Brain microvascular endothelial cell (primary cell): ENCODE measurements around the gene CDH26.

Experiments
- DNase-seq: peaks from one replicate; pipeline ENCODE4 v3.0.0-alpha.2; 2020
- H3K27ac ChIP-seq: fragments of 250-450 bp; sonication (Bioruptor Pico); 2 replicates; pipeline ENCODE4 v1.5.1; 2020; ENCODE audit warnings: mild to moderate bottlenecking, moderate library complexity
- H3K27me3 ChIP-seq: fragments of 250-450 bp; sonication (Bioruptor Pico); replicated peaks from 2 replicates; pipeline ENCODE4 v1.5.1; 2020; ENCODE audit warnings: mild to moderate bottlenecking
- H3K36me3 ChIP-seq: fragments of 250-450 bp; sonication (Bioruptor Pico); replicated peaks from 2 replicates; pipeline ENCODE4 v1.5.1; 2020; ENCODE audit warnings: mild to moderate bottlenecking
- H3K4me3 ChIP-seq: 2 replicates; pipeline ENCODE4 v1.5.1; 2011; ENCODE audit warnings: low read depth, mild to moderate bottlenecking, control low read depth, low read length, moderate library complexity
- in situ Hi-C: cut with HindIII; loops from 2 replicates; pipeline ENCODE4 v1.10.0; 2017; ENCODE audit warnings: low sequenced_read_pairs, low pct_ligation_motif_present
- TF ChIP-seq, protein P1 (sequence below): IDR thresholded peaks from 2 replicates; pipeline ENCODE4 v1.5.1; 2011; ENCODE audit warnings: low read depth, mild to moderate bottlenecking, moderate library complexity, low read length, control low read depth, inconsistent platforms; ENCODE audit errors: missing control alignments

Gene CDH26

DNA sequence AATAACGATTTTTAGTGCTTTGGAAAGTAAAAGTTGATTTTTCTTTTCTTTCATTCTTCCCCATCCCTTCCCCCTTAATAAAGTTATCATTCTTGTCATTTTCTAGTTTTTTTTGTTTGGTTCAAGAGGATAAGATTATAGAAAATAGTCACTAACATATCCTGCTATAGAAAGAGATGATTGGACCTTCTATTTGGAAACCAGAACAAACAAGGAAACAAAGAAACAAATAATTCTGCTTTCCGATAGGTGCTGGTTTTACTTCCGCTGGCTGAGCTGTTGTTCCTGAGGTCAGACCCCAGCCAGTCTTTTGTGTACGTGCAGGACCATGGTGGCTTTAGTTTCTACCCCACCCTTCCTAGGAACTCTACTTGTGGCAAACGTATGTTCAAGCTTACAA is at the start of gene CDH26:
CDH26 (plus strand) TSS at position 301 of the 400 bp plus-strand sequence. CDS start 304 bp downstream, outside the sequence.
- H3K36me3 ChIP-seq, result no peaks in the 10 kb centered on the region
- no peak for DNase-seq
- no peak within 1 kb of the TSS for H3K4me3 ChIP-seq
- TF ChIP-seq, protein P1, sequence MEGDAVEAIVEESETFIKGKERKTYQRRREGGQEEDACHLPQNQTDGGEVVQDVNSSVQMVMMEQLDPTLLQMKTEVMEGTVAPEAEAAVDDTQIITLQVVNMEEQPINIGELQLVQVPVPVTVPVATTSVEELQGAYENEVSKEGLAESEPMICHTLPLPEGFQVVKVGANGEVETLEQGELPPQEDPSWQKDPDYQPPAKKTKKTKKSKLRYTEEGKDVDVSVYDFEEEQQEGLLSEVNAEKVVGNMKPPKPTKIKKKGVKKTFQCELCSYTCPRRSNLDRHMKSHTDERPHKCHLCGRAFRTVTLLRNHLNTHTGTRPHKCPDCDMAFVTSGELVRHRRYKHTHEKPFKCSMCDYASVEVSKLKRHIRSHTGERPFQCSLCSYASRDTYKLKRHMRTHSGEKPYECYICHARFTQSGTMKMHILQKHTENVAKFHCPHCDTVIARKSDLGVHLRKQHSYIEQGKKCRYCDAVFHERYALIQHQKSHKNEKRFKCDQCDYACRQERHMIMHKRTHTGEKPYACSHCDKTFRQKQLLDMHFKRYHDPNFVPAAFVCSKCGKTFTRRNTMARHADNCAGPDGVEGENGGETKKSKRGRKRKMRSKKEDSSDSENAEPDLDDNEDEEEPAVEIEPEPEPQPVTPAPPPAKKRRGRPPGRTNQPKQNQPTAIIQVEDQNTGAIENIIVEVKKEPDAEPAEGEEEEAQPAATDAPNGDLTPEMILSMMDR, result no peak
- in situ Hi-C loops, result no loop called here
- no peak within 1 kb of the TSS for H3K27ac ChIP-seq
- no peaks in the 10 kb centered on the region for H3K27me3 ChIP-seq

DNA sequence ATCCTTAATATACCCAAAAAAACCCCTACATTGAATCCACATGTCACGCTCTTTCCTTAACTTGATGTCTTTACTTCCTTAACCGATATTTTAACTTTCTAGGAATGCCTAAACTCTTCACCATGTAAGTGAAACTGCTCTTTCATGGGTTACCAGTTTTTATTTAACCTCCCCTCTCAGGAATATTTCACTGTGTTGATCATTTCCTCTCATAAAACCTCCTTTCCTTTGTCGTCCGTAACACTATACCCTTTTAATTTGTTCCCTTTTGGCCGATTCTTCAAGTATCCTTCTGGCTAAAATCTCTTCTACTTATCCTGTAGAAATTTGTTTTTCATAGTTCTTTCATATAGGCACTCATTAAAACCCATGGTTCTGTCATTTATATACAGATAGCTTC is 49.4 kb upstream of the CDH26 start:
- Histone ChIP-seq H3K4me3 (no peak overlapping the region), H3K36me3 (no peaks in the 10 kb centered on the region), H3K27me3 (no peaks in the 10 kb centered on the region), H3K27ac (no peak overlapping the region)
- no peak for DNase-seq
- TF ChIP-seq, protein P1, result no peak
- in situ Hi-C loops, result no loop called here

DNA sequence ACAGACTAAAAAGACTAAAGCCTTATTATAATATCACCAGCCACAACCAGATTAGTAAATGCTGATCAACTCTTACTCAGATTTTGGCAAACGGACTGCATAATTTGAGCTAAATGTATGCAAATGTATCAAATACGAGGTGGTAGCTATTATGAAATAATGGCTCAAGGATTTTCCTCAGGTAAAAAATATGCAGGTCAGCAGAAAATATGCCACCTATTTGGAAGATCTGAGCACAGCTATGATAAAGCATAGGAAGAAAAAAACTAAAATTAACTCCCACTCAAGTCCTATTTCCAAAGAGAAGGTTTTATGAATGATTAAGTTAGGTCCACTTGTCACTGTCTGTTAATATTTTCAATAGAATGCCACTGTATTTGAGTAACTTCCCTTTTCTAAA is 47.2 kb upstream of the CDH26 start:
- Histone ChIP-seq H3K27me3 (no peaks in the 10 kb centered on the region), H3K36me3 (no peaks in the 10 kb centered on the region), H3K4me3 (no peak overlapping the region), H3K27ac (no peak overlapping the region)
- no peak for DNase-seq
- TF ChIP-seq, protein P1, result no peak
- in situ Hi-C loops, result no loop called here

DNA sequence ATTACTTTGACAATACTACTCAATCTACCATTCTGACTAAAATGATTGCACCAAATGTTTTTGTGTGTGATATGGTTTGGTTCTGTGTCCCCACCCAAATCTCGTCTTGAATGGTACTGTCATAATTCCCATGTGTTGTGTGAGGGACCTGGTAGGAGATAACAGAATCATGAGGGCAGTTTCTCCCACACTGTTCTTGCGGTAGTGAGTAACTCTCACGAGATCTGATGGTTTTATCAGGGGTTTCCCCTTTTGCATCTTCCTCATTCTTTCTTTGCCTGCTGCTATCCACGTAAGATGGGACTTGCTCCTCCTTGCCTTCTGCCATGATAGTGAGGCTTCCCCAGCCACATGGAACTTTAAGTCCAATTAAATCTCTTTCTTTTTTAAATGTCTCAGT is 45.6 kb upstream of the CDH26 start:
- H3K27ac ChIP-seq, result no peak overlapping the region
- H3K4me3 ChIP-seq, result no peak overlapping the region
- no peak for DNase-seq
- TF ChIP-seq, protein P1, result no peak
- no peaks in the 10 kb centered on the region for H3K27me3 ChIP-seq
- no peaks in the 10 kb centered on the region for H3K36me3 ChIP-seq
- in situ Hi-C loops, result no loop called here

DNA sequence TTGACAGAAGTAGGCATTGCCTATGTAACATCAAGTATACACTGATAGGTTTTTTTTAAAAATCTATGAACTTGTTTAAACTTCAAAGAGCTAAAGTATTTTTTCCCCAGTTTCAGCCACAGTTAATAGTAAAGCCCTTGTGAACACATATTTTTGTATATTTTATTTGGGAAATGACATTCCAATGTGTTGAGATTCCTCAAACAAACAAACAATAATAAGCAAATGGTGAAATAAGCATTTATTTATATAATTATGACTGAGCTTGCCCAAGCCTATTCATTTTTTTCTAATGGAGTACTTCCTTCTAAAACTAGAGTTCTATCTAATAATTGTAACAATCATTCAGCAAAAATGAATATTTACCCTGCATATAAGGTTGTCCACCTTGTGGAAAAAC is 37.3 kb upstream of the CDH26 start:
- H3K27me3 ChIP-seq, result no peaks in the 10 kb centered on the region
- no peak overlapping the region for H3K4me3 ChIP-seq
- H3K36me3 ChIP-seq, result no peaks in the 10 kb centered on the region
- H3K27ac ChIP-seq, result no peak overlapping the region
- DNase-seq, result no peak
- in situ Hi-C loops, result no loop called here
- TF ChIP-seq, protein P1, result no peak

DNA sequence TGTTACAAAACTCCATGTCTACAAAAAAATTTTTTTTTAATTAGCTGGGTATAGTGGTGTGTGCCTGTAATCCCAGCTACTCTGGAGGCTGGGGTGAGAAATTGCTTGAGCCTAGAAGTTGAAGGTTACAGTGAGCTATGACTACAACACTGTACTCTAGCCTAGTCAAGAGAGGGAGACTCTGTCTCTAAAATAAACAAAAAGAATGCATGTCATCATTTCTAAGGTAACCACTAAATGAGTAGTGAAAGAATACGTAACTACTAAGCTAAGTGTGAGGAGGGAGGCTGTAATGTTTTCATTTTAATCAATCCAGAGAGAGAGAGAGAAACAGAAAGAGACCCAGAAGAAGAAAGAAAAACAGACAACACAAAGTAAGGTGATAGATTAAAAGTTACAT is 34.7 kb upstream of the CDH26 start:
- TF ChIP-seq, protein P1, result no peak
- in situ Hi-C loops, result no loop called here

More for the DNA sequence above, 34.7 kb upstream of the CDH26 start:
- Histone ChIP-seq H3K27me3 (no peaks in the 10 kb centered on the region), H3K27ac (no peak overlapping the region), H3K4me3 (no peak overlapping the region), H3K36me3 (no peaks in the 10 kb centered on the region)
- no peak for DNase-seq
